HEK293T (cell line): Measurements from ENCODE around the gene SLC39A8.

Experiments used
- CTCF ChIA-PET: fragments of 350-600 bp; formaldehyde crosslinking; extraction: SDS; loops from one replicate; lab custom pipeline; 2021; ENCODE audit warnings: antibody characterized with exemption, inconsistent platforms; lab: Yijun Ruan, JAX
- POLR2A ChIA-PET: fragments of 350-600 bp; formaldehyde crosslinking; extraction: SDS; loops from one replicate; lab custom pipeline; 2020; ENCODE audit warnings: antibody characterized with exemption, inconsistent platforms; lab: Yijun Ruan, JAX
- DNase-seq: peaks from one replicate; pipeline ENCODE4 v3.0.0; 2012; ENCODE audit warnings: mixed read lengths; ENCODE audit errors: extremely low spot score
- ARNT ChIP-seq: fragments of 450-650 bp; IDR thresholded peaks from 2 replicates; pipeline ENCODE4 v1.6.1; 2017; ENCODE audit warnings: mild to moderate bottlenecking
- BHLHE40 ChIP-seq: fragments of 450-650 bp; IDR thresholded peaks from 2 replicates; pipeline ENCODE4 v1.6.1; 2016; ENCODE audit warnings: mild to moderate bottlenecking, moderate library complexity, borderline replicate concordance
- CTBP1 ChIP-seq: fragments of 450-650 bp; IDR thresholded peaks from 2 replicates; pipeline ENCODE4 v1.6.1; 2016; ENCODE audit warnings: borderline replicate concordance
- ELF4 ChIP-seq: fragments of 450-650 bp; IDR thresholded peaks from 2 replicates; pipeline ENCODE4 v1.6.1; 2017; ENCODE audit warnings: antibody characterized with exemption
- FOXA1 ChIP-seq: fragments of 450-650 bp; IDR thresholded peaks from 2 replicates; pipeline ENCODE4 v1.6.1; 2016; ENCODE audit warnings: mild to moderate bottlenecking
- FOXK2 ChIP-seq: fragments of 450-650 bp; IDR thresholded peaks from 2 replicates; pipeline ENCODE4 v1.6.1; 2016; ENCODE audit warnings: mild to moderate bottlenecking
- FOXM1 ChIP-seq: fragments of 450-650 bp; IDR thresholded peaks from 2 replicates; pipeline ENCODE4 v1.6.1; 2017; ENCODE audit warnings: mild to moderate bottlenecking, borderline replicate concordance
- HDGF ChIP-seq: fragments of 450-650 bp; IDR thresholded peaks from 2 replicates; pipeline ENCODE4 v1.6.1; 2017; ENCODE audit warnings: antibody characterized with exemption, borderline replicate concordance
- L3MBTL2 ChIP-seq: fragments of 450-650 bp; conservative IDR thresholded peaks from 2 replicates; pipeline ENCODE4 v1.6.1; 2016; ENCODE audit warnings: mild to moderate bottlenecking
- LEF1 ChIP-seq: fragments of 450-650 bp; IDR thresholded peaks from 2 replicates; pipeline ENCODE4 v1.6.1; 2017; ENCODE audit warnings: mild to moderate bottlenecking, borderline replicate concordance
- NFRKB ChIP-seq: fragments of 450-650 bp; IDR thresholded peaks from 2 replicates; pipeline ENCODE4 v1.6.1; 2016; ENCODE audit warnings: mild to moderate bottlenecking, moderate library complexity
- PKNOX1 ChIP-seq: fragments of 450-650 bp; IDR thresholded peaks from 2 replicates; pipeline ENCODE4 v1.6.1; 2016
- SP1 ChIP-seq: fragments of 450-650 bp; IDR thresholded peaks from 2 replicates; pipeline ENCODE4 v1.6.1; 2017
- SUZ12 ChIP-seq: fragments of 450-650 bp; IDR thresholded peaks from 2 replicates; pipeline ENCODE4 v1.6.1; 2016; ENCODE audit warnings: mild to moderate bottlenecking
- TARDBP ChIP-seq: fragments of 450-650 bp; IDR thresholded peaks from 2 replicates; pipeline ENCODE4 v1.6.1; 2016
- ZNF384 ChIP-seq: fragments of 450-650 bp; IDR thresholded peaks from 2 replicates; pipeline ENCODE4 v1.6.1; 2016

Gene SLC39A8

GRCh38 chr4:102318526-102318925, 26.8 kb downstream of the SLC39A8 start:
- no peak for DNase-seq
- POLR2A ChIA-PET: no interaction called here
- CTCF ChIA-PET: no interaction called here
- TF ChIP-seq TARDBP (no peak), CTBP1 (no peak), LEF1 (no peak), SP1 (no peak), ARNT (no peak), HDGF (no peak), ZNF384 (no peak), ELF4 (no peak), PKNOX1 (no peak), SUZ12 (no peak), NFRKB (no peak), BHLHE40 (no peak), FOXK2 (no peak), FOXM1 (no peak)

- TF ChIP-seq FOXA1: no peak
- TF ChIP-seq FOXM1: no peak
- TF ChIP-seq CTBP1: no peak
- TF ChIP-seq FOXK2: no peak
- TF ChIP-seq PKNOX1: no peak
- no peak for TF ChIP-seq TARDBP
- no peak for TF ChIP-seq L3MBTL2
- TF ChIP-seq BHLHE40: no peak
- no peak for TF ChIP-seq LEF1
- no peak for TF ChIP-seq SUZ12
- no peak for TF ChIP-seq ZNF384
- TF ChIP-seq SP1: no peak
- no peak for TF ChIP-seq ELF4
- ChIA-PET POLR2A (no interaction called here), CTCF (no interaction called here)
- no peak for DNase-seq
Observed at GRCh38 chr4:102318105-102318504, 27.2 kb downstream of the SLC39A8 start.

GRCh38 chr4:102317459-102317858, 27.8 kb downstream of the SLC39A8 start:
- TF ChIP-seq SUZ12 (no peak), SP1 (no peak), BHLHE40 (no peak), LEF1 (no peak)
- DNase-seq: no peak
- POLR2A ChIA-PET: no interaction called here
- CTCF ChIA-PET: no interaction called here

GRCh38 chr4:102316585-102316984, 28.7 kb downstream of the SLC39A8 start:
- ChIA-PET POLR2A (no interaction called here), CTCF (no interaction called here)
- no peak for DNase-seq
- TF ChIP-seq FOXA1: no peak
- TF ChIP-seq HDGF: no peak
- no peak for TF ChIP-seq ARNT
- no peak for TF ChIP-seq TARDBP
- no peak for TF ChIP-seq SUZ12
- TF ChIP-seq NFRKB: no peak
- TF ChIP-seq PKNOX1: no peak
- no peak for TF ChIP-seq BHLHE40
- no peak for TF ChIP-seq LEF1
- no peak for TF ChIP-seq L3MBTL2
- TF ChIP-seq ELF4: no peak
- TF ChIP-seq SP1: no peak
- no peak for TF ChIP-seq ZNF384
- TF ChIP-seq CTBP1: no peak
- no peak for TF ChIP-seq FOXM1
- no peak for TF ChIP-seq FOXK2

- ChIA-PET POLR2A (no interaction called here), CTCF (interaction anchor here (1.4 kb wide), 1 partner anchor 16 kb away, joined by 3 read pairs; no protein-coding TSS in a partner anchor)
- TF ChIP-seq FOXM1 (no peak), PKNOX1 (no peak), LEF1 (no peak), FOXK2 (no peak), TARDBP (no peak), SP1 (no peak), HDGF (no peak), ARNT (no peak), ZNF384 (no peak), SUZ12 (no peak), BHLHE40 (no peak), FOXA1 (no peak), CTBP1 (no peak), NFRKB (no peak), ELF4 (no peak), L3MBTL2 (no peak)
- no peak for DNase-seq
Observed at GRCh38 chr4:102315532-102315931, 29.8 kb downstream of the SLC39A8 start.

- ChIA-PET CTCF (no interaction called here), POLR2A (no interaction called here)
- no peak for TF ChIP-seq SUZ12
- DNase-seq: no peak
Observed at GRCh38 chr4:102312417-102312816, 32.9 kb downstream of the SLC39A8 start.

GRCh38 chr4:102311912-102312311, 33.4 kb downstream of the SLC39A8 start:
- TF ChIP-seq BHLHE40: no peak
- no peak for TF ChIP-seq TARDBP
- CTCF ChIA-PET: no interaction called here
- POLR2A ChIA-PET: no interaction called here
- no peak for DNase-seq
